GM06990 (cell line): ENCODE data around the gene DIO2.

ENCODE experiments used
- DNase-seq: peaks from one replicate; pipeline ENCODE4 v3.0.0-alpha.2; 2011; ENCODE audit not compliant: insufficient read length; ENCODE audit errors: extremely low read depth
- H3K27me3 ChIP-seq: replicated peaks from 2 replicates; pipeline ENCODE4 v1.6.0; 2011; ENCODE audit warnings: low read length; ENCODE audit not compliant: control insufficient read depth, insufficient read depth
- H3K36me3 ChIP-seq: 2 replicates; pipeline ENCODE4 v1.5.1; 2011; ENCODE audit warnings: low read length; ENCODE audit not compliant: control insufficient read depth, insufficient read depth
- H3K4me3 ChIP-seq: replicated peaks from 2 replicates; pipeline ENCODE4 v1.5.1; 2011; ENCODE audit warnings: low read depth, mild to moderate bottlenecking, control low read depth, low read length
- CTCF ChIP-seq: IDR thresholded peaks from 2 replicates; pipeline ENCODE4 v1.5.1; 2011; ENCODE audit warnings: low read length, control low read depth, mild to moderate bottlenecking, inconsistent platforms; ENCODE audit not compliant: insufficient read depth, poor library complexity, severe bottlenecking

The DIO2 gene

GRCh38 chr14:80213602-80214001, 2.3 kb upstream of the DIO2 start:
- H3K4me3 ChIP-seq = no peak overlapping the region
- DNase-seq = no peak
- TF ChIP-seq CTCF = peak; percentile 68
- H3K36me3 ChIP-seq = no peaks in the 10 kb centered on the region
- H3K27me3 ChIP-seq = no peaks in the 10 kb centered on the region

- no peak for DNase-seq
- TF ChIP-seq CTCF = no peak
- no peak overlapping the region for H3K4me3 ChIP-seq
- no peaks in the 10 kb centered on the region for H3K27me3 ChIP-seq
- H3K36me3 ChIP-seq = no peaks in the 10 kb centered on the region
Measured at GRCh38 chr14:80212023-80212397, 706 bp upstream of the DIO2 start.

- TF ChIP-seq CTCF = no peak
- H3K27me3 ChIP-seq = no peaks in the 10 kb centered on the region
- H3K36me3 ChIP-seq = no peaks in the 10 kb centered on the region
- no peak overlapping the region for H3K4me3 ChIP-seq
- no peak for DNase-seq
Measured at GRCh38 chr14:80208461-80208860, 2.8 kb downstream of the DIO2 start.

GRCh38 chr14:80206351-80207080, 4.8 kb downstream of the DIO2 start:
- no peaks in the 10 kb centered on the region for H3K27me3 ChIP-seq
- no peak for TF ChIP-seq CTCF
- DNase-seq = no peak
- H3K4me3 ChIP-seq = no peak overlapping the region
- H3K36me3 ChIP-seq = no peaks in the 10 kb centered on the region

- DNase-seq = no peak
Measured at GRCh38 chr14:80202888-80203562, 8.3 kb downstream of the DIO2 start.

More at GRCh38 chr14:80202888-80203562, 8.3 kb downstream of the DIO2 start:
- TF ChIP-seq CTCF = peak; percentile 77
- Histone ChIP-seq H3K27me3 (no peaks in the 10 kb centered on the region), H3K36me3 (no peaks in the 10 kb centered on the region), H3K4me3 (no peak overlapping the region)
